GM12878 (cell line): ENCODE measurements around the gene LMO3. TPM values are rescaled to one million over a fixed set of nuclear protein-coding genes. Genes with fewer than 3 reads are reported as not detected.

Experiments used
- ATAC-seq: fragments of 200-7000 bp; cut with Tn5 transposase; 3 replicates; pipeline ENCODE4 v1.9.1; 2020; ENCODE audit warnings: mild to moderate bottlenecking, moderate library complexity
- BruUV-seq: library from RNA; stranded (reverse); fragments of 400-500 nt; replicated peaks from 2 replicates; lab custom pipeline; 2021; lab: Mats Ljungman, UMichigan
- CTCF ChIA-PET: fragments of 300-600 bp; sonication (Branson Sonifier 250); formaldehyde crosslinking; extraction: SDS; loops from one replicate; lab custom pipeline; 2021; ENCODE audit warnings: inconsistent platforms; lab: Yijun Ruan, JAX
- POLR2A ChIA-PET: fragments of 350-600 bp; formaldehyde crosslinking; extraction: SDS; loops from one replicate; lab custom pipeline; 2021; ENCODE audit warnings: inconsistent platforms; lab: Charles Lee
- RAD21 ChIA-PET: fragments of 300-600 bp; sonication (Branson Sonifier 250); formaldehyde crosslinking; loops from one replicate; lab custom pipeline; 2023; ENCODE audit warnings: antibody characterized with exemption; ENCODE audit not compliant: unreplicated experiment; lab: Charles Lee
- SMC1A ChIA-PET: fragments of 300-600 bp; sonication (Branson Sonifier 250); formaldehyde crosslinking; loops from one replicate; lab custom pipeline; 2023; ENCODE audit not compliant: unreplicated experiment, uncharacterized antibody; lab: Charles Lee
- DNase-seq: peaks from one replicate; pipeline ENCODE4 v3.0.0-alpha.2; 2011; ENCODE audit warnings: low read depth, low spot score
- FAIRE-seq: peaks from 3 replicates; lab custom pipeline; 2011; peaks lifted over from hg19 to GRCh38; lab: Jason Lieb, UNC
- H2AFZ ChIP-seq: 2 replicates; pipeline ENCODE4 v1.6.0; 2011; ENCODE audit warnings: low read depth, low read length, control low read depth; ENCODE audit not compliant: control insufficient read depth
- H3K27ac ChIP-seq: 2 replicates; pipeline ENCODE4 v1.5.1; 2011; ENCODE audit warnings: control low read depth; ENCODE audit not compliant: control insufficient read depth, insufficient read depth
- H3K27me3 ChIP-seq, 2 experiments: replicated peaks in 1 of 2; 2 replicates each; pipeline versions ENCODE4 v1.6.0 to v1.6.1; 2011; ENCODE audit warnings: low read length in 1 of 2; ENCODE audit not compliant: control insufficient read depth in 2 of 2, insufficient read depth in 2 of 2
- H3K36me3 ChIP-seq, 2 experiments: 2 replicates each; pipeline ENCODE4 v1.5.1; 2011; ENCODE audit warnings: low read length in 1 of 2; ENCODE audit not compliant: control insufficient read depth in 2 of 2, insufficient read depth in 2 of 2
- H3K4me1 ChIP-seq: 2 replicates; pipeline ENCODE4 v1.6.1; 2011; ENCODE audit warnings: mild to moderate bottlenecking, low read length, moderate library complexity, mixed read lengths; ENCODE audit not compliant: control insufficient read depth, insufficient read depth
- H3K4me2 ChIP-seq: 2 replicates; pipeline ENCODE4 v1.6.0; 2011; ENCODE audit warnings: control low read depth; ENCODE audit not compliant: control insufficient read depth, insufficient read depth
- H3K4me3 ChIP-seq: fragments of 200-600 bp; sonication (generic); 2 replicates; pipeline ENCODE4 v1.5.1; 2016
- H3K79me2 ChIP-seq: 2 replicates; pipeline ENCODE4 v1.6.0; 2011; ENCODE audit warnings: low read length; ENCODE audit not compliant: control insufficient read depth, insufficient read depth
- H3K9ac ChIP-seq: 2 replicates; pipeline ENCODE4 v1.8.0; 2011; ENCODE audit warnings: low read length, control low read depth, mixed read lengths; ENCODE audit not compliant: control insufficient read depth, insufficient read depth
- H3K9me3 ChIP-seq: replicated peaks from 3 replicates; pipeline ENCODE4 v1.5.1; 2011; ENCODE audit warnings: mild to moderate bottlenecking, low read length; ENCODE audit not compliant: control insufficient read depth, insufficient read depth
- H4K20me1 ChIP-seq: 2 replicates; pipeline ENCODE4 v1.6.0; 2011; ENCODE audit not compliant: control insufficient read depth, insufficient read depth
- CBFB ChIP-seq: IDR thresholded peaks from 2 replicates; pipeline ENCODE4 v1.6.1; 2016; ENCODE audit warnings: antibody characterized with exemption, low read depth
- CBX5 ChIP-seq: sonication (generic); IDR thresholded peaks from 2 replicates; pipeline ENCODE4 v1.6.1; 2016; ENCODE audit warnings: low read depth, moderate library complexity, mild to moderate bottlenecking, inconsistent platforms
- GATAD2B ChIP-seq: fragments of 450-650 bp; conservative IDR thresholded peaks from 2 replicates; pipeline ENCODE4 v1.6.1; 2017; ENCODE audit warnings: low read depth, mild to moderate bottlenecking, moderate library complexity
- HDAC2 ChIP-seq: fragments of 200-600 bp; sonication (generic); IDR thresholded peaks from 2 replicates; pipeline ENCODE4 v1.6.1; 2017
- JUND ChIP-seq: IDR thresholded peaks from 2 replicates; pipeline ENCODE4 v1.6.1; 2012; ENCODE audit warnings: low read depth, mild to moderate bottlenecking, low read length, improper control_type of control experiment, moderate library complexity
- KAT2A ChIP-seq: conservative IDR thresholded peaks from 2 replicates; pipeline ENCODE4 v1.6.1; 2011; ENCODE audit warnings: low read depth, low read length; ENCODE audit not compliant: control insufficient read depth
- POLR2AphosphoS2 ChIP-seq: IDR thresholded peaks from 2 replicates; pipeline ENCODE4 v1.6.1; 2011; ENCODE audit warnings: low read depth, mild to moderate bottlenecking, low read length, improper control_type of control experiment, moderate library complexity
- SUZ12 ChIP-seq: fragments of 200-600 bp; sonication (generic); IDR thresholded peaks from one replicate; pipeline ENCODE4 v1.6.1; 2018; ENCODE audit warnings: antibody characterized with exemption, mild to moderate bottlenecking; ENCODE audit not compliant: unreplicated experiment
- TARDBP ChIP-seq: IDR thresholded peaks from 2 replicates; pipeline ENCODE4 v1.6.1; 2016; ENCODE audit warnings: borderline replicate concordance
- TBL1XR1 ChIP-seq: IDR thresholded peaks from 2 replicates; pipeline ENCODE4 v1.6.1; 2012; ENCODE audit warnings: low read depth, low read length, improper control_type of control experiment
- ZNF24 ChIP-seq: fragments of 450-650 bp; IDR thresholded peaks from 2 replicates; pipeline ENCODE4 v1.6.1; 2017; ENCODE audit warnings: antibody characterized with exemption, mild to moderate bottlenecking
- WGBS: methylation state at CpG from one replicate; pipeline ENCODE4 v1.1.6; 2016; ENCODE audit warnings: low lambda C conversion rate; ENCODE audit not compliant: insufficient replicate concordance, insufficient coverage; ENCODE audit errors: missing lambda C conversion rate; 5-methylcytosine and 5-hydroxymethylcytosine counted together
- in situ Hi-C: fragments of 300-500 bp; cut with MboI; formaldehyde crosslinking; loops from 9 replicates; pipeline ENCODE4 v1.14.3; 2018; ENCODE audit warnings: mixed read lengths
- intact Hi-C: fragments of 100-400 bp; cut with micrococcal nuclease; formaldehyde crosslinking; loops from one replicate; pipeline ENCODE4 v1.14.2; 2022; ENCODE audit not compliant: unreplicated experiment
- polyA plus RNA-seq, 11 experiments: library from polyadenylated mRNA; depleted of rRNA in 4 of 11; unstranded in 6 of 11; stranded (reverse) in 5 of 11; fragments of >200 nt; fragmentation: Nextera tagmentation in 4 of 11; fragmentation: Illumina TruSeq in 1 of 11; extraction: Ambion mirVana in 4 of 11; extraction: Trizol in 1 of 11; gene quantifications; 1 replicate in 1 of 11; 2 replicates in 10 of 11; pipeline versions ENCODE4 v1.2.1 to v1.2.3, GENCODE V29; 2011 to 2016; ENCODE audit warnings: inconsistent platforms in 2 of 11, missing spikeins in 2 of 11, low read depth in 1 of 11
- total RNA-seq, 4 experiments: library from RNA; depleted of rRNA in 3 of 4; stranded (reverse); fragments of >200 nt in 3 of 4; fragmentation: Illumina TruSeq in 1 of 4; extraction: Trizol in 1 of 4; gene quantifications; 2 replicates each; pipeline versions ENCODE4 v1.2.1 to v1.2.3, GENCODE V29; 2013 to 2021
- TF ChIP-seq, protein P1 (sequence below): fragments of 450-650 bp; IDR thresholded peaks from 2 replicates; pipeline ENCODE4 v1.6.1; 2016; ENCODE audit warnings: mild to moderate bottlenecking

The LMO3 gene
- total and polyA plus RNA-seq, 10 of the 15 experiments (the other 5 are each of a cell fraction or from before 2014, with no cell fraction given): 1.6 to 13.5 (median 1.9) TPM

DNA sequence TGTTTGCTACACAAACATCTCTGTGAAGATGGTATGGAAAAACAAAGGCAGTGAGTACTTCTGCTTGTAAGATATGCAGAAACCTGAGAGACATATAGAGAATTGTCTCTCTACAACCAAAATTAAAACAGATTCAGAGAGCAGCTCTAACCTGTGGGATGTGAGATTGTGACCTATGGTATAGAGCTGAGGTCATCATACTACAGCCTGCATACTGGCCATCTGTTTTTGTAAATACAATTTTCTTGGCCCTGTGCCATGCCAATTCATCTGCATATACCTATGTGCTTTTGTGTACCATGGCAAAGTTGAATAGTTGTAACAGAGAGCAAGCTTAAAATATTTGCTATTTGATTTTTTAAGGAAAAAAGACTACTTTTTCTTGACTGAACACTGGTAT, 99.6 kb downstream of the LMO3 start (continued):
- no peak for TF ChIP-seq TARDBP
- TF ChIP-seq GATAD2B: no peak
- TF ChIP-seq JUND: no peak
- TF ChIP-seq KAT2A: no peak
- TF ChIP-seq TBL1XR1: no peak
- TF ChIP-seq ZNF24: no peak

DNA sequence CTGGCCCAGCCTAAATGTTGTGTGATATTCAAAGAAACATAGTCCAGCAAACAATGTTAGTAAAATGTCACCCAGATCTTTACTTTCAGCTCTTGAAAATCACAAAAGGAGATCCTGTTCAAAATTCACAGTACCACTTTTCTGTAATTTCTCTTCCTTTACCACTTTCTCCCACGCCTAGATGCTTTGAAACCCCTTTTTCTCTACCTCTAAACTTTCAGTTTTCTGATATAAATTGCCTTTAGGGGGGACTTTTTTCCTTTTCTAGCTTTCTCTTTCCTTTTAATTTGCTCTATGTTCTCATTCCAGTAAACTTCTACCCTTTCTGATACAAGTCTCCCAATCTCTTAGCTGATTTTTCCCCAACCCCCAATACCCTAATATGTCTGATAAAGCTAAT, 101.8 kb downstream of the LMO3 start:
- FAIRE-seq: no peak

More for the DNA sequence above, 101.8 kb downstream of the LMO3 start:
- TF ChIP-seq POLR2AphosphoS2 (no peak), CBX5 (no peak), CBFB (no peak), SUZ12 (no peak), HDAC2 (no peak)
- TF ChIP-seq, protein P1, sequence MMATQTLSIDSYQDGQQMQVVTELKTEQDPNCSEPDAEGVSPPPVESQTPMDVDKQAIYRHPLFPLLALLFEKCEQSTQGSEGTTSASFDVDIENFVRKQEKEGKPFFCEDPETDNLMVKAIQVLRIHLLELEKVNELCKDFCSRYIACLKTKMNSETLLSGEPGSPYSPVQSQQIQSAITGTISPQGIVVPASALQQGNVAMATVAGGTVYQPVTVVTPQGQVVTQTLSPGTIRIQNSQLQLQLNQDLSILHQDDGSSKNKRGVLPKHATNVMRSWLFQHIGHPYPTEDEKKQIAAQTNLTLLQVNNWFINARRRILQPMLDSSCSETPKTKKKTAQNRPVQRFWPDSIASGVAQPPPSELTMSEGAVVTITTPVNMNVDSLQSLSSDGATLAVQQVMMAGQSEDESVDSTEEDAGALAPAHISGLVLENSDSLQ: no peak
- no peaks in the 10 kb centered on the region for H3K79me2 ChIP-seq
- no TSS peak for BruUV-seq
- in situ Hi-C loops (no loop called here), intact Hi-C loops (no loop called here)
- ATAC-seq: no peak
- WGBS: 0% methylated on average over 1 of the region's 1 CpG
- ChIA-PET CTCF (interaction anchor here (0.9 to 1.1 kb wide), 3 partner anchors 13 to 29 kb away, joined by 3 to 5 read pairs (median 3); no protein-coding TSS in a partner anchor), SMC1A (interaction anchor here (0.7 to 2.6 kb wide), 11 partner anchors 13 to 131 kb away, joined by 3 to 10 read pairs (median 3); no protein-coding TSS in a partner anchor), POLR2A (interaction anchor here (1.1 kb wide), 1 partner anchor 11 kb away, joined by 3 read pairs; no protein-coding TSS in a partner anchor), RAD21 (interaction anchor here (0.9 to 1.1 kb wide), 3 partner anchors 14 to 65 kb away, joined by 3 to 4 read pairs (median 3); no protein-coding TSS in a partner anchor)
- H3K27ac ChIP-seq: no peak overlapping the region
- no peaks in the 10 kb centered on the region for H4K20me1 ChIP-seq
- no peaks in the 10 kb centered on the region for H3K27me3 ChIP-seq
- DNase-seq: no peak
- no peaks in the 10 kb centered on the region for H3K4me1 ChIP-seq
- H2AFZ ChIP-seq: no peak overlapping the region
- H3K36me3 ChIP-seq: no peaks in the 10 kb centered on the region
- no peak overlapping the region for H3K9ac ChIP-seq
- no peaks in the 10 kb centered on the region for H3K9me3 ChIP-seq
- no peak overlapping the region for H3K4me3 ChIP-seq
- H3K4me2 ChIP-seq: no peak overlapping the region
